Type B pancreatic cell (in vitro differentiated cells): Measurements from ENCODE around the gene RBM38. TPM values are rescaled to one million over a fixed set of nuclear protein-coding genes. Genes with fewer than 3 reads are reported as not detected.

Experiments
- DNase-seq: peaks from one replicate; pipeline ENCODE4 v3.0.0; 2021; ENCODE audit warnings: mixed read lengths; ENCODE audit not compliant: unreplicated experiment; ENCODE audit errors: extremely low spot score
- H3K27ac Mint-ChIP-seq: 2 replicates; pipeline ENCODE4 v1.8.0; 2021; ENCODE audit warnings: mild to moderate bottlenecking, mixed read lengths
- H3K27me3 Mint-ChIP-seq: 2 replicates; pipeline ENCODE4 v1.8.0; 2021; ENCODE audit warnings: mixed read lengths
- H3K36me3 Mint-ChIP-seq: 2 replicates; pipeline ENCODE4 v1.8.0; 2021; ENCODE audit warnings: mixed read lengths
- H3K4me1 Mint-ChIP-seq: one replicate; pipeline ENCODE4 v1.8.0; 2021; ENCODE audit warnings: mixed read lengths; ENCODE audit not compliant: unreplicated experiment
- H3K4me3 Mint-ChIP-seq: 2 replicates; pipeline ENCODE4 v1.8.0; 2021; ENCODE audit warnings: mild to moderate bottlenecking, mixed read lengths
- H3K9me3 Mint-ChIP-seq: 2 replicates; pipeline ENCODE4 v1.8.0; 2021; ENCODE audit warnings: mixed read lengths
- total RNA-seq: library from RNA; stranded (reverse); gene quantifications from 2 replicates; pipeline ENCODE4 v1.2.1, GENCODE V29; 2021; ENCODE audit warnings: low replicate concordance
- TF ChIP-seq, protein P1 (sequence below): fragments of 200-600 bp; sonication (generic); conservative IDR thresholded peaks from 2 replicates; pipeline ENCODE4 v1.5.0; 2021; ENCODE audit warnings: antibody characterized with exemption, mild to moderate bottlenecking

Gene RBM38
- total RNA-seq, 1 donor from 2014 or later: 26.5 TPM

DNA sequence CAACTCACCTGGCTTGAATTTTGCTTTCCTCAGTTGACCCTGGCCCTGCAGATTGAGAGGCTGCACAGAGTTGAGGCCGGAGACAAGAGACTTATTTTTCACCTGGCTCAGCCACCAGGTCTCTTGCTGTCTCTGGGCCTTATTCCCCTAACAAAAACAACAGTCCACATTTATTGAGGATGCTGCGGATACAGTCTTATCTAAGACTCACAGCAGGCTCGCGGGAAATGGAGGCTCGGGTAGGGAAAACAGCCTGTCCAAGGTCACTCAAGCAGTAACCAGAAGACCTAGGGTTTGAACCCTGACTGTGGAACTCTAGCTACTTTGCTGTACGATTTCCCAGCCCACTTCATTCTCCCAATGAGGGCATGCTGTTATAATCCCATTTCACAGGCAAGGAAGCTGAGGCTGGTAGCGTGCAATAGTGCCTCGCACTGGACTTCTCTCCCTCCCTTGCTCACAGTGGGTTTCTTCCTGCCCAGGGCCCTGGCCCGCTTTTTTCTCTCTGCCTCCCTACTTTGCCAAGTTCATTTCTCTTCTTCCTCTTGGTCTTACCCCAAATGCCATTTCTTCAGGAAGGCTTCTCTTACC is 57.7 kb downstream of the RBM38 start:
- TF ChIP-seq, protein P1, sequence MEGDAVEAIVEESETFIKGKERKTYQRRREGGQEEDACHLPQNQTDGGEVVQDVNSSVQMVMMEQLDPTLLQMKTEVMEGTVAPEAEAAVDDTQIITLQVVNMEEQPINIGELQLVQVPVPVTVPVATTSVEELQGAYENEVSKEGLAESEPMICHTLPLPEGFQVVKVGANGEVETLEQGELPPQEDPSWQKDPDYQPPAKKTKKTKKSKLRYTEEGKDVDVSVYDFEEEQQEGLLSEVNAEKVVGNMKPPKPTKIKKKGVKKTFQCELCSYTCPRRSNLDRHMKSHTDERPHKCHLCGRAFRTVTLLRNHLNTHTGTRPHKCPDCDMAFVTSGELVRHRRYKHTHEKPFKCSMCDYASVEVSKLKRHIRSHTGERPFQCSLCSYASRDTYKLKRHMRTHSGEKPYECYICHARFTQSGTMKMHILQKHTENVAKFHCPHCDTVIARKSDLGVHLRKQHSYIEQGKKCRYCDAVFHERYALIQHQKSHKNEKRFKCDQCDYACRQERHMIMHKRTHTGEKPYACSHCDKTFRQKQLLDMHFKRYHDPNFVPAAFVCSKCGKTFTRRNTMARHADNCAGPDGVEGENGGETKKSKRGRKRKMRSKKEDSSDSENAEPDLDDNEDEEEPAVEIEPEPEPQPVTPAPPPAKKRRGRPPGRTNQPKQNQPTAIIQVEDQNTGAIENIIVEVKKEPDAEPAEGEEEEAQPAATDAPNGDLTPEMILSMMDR: no peak
- Mint-ChIP-seq H3K9me3 (no peaks in the 10 kb centered on the region), H3K4me1 (peaks cover 11% of the 10 kb centered on the region), H3K27ac (no peak overlapping the region), H3K36me3 (no peaks in the 10 kb centered on the region), H3K4me3 (no peak overlapping the region), H3K27me3 (peaks cover 26% of the 10 kb centered on the region)
- DNase-seq: no peak

DNA sequence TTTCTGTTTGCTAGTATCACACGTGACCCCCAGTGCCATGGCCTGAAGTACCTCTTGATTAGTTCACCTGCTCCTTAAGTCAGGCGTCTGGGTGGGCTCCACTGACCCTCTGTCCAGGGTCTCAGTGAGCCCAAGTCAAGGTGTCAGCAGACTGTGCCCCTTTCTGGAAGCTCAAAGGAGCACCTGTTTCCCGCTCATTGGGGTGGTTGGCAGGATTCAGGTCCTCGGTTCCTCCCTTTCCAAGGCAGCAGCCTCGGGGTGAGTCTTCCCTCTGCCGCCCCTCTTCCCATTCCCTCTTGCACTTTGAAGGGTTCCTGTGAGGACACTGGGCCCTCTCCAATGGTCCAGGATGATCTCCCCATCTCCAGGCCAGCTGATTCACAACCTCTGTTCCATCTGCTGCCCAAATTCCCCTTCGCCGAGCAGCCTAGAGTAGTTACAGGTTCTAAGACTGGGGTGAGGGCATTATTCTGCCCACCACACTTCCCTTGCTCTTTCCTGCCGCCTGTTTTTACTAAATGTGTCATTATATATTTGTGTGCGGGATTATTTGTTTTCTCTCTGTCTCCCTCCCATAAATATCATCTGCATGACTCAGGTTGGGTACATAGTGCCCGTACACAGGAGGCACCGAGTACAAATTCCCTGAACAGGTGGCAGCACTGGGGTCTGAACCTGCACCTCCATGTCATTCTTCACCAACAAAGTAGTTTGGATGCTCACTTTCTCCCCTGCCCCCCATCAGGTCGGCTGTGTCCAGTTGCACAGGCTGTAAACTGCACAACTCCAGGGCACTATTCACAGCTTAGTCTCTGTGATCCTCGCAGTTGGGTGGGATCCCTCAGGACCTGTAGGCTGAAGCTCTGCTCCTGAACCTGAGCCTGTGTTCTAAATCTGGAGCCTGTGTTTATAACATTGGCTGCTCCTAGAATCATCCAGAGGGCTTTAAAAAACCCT is 58.5 kb downstream of the RBM38 start:
- no peaks in the 10 kb centered on the region for H3K36me3 Mint-ChIP-seq
- peaks cover 30% of the 10 kb centered on the region for H3K27me3 Mint-ChIP-seq
- no peak for DNase-seq
- H3K4me1 Mint-ChIP-seq: peaks cover 11% of the 10 kb centered on the region
- TF ChIP-seq, protein P1: no peak
- H3K27ac Mint-ChIP-seq: no peak overlapping the region
- H3K4me3 Mint-ChIP-seq: no peak overlapping the region
- H3K9me3 Mint-ChIP-seq: no peaks in the 10 kb centered on the region

GRCh38 chr20:57450419-57450818 is 59.2 kb downstream of the RBM38 start:
- Mint-ChIP-seq H3K4me1 (peaks cover 7% of the 10 kb centered on the region), H3K36me3 (no peaks in the 10 kb centered on the region), H3K4me3 (no peak overlapping the region), H3K27ac (no peak overlapping the region), H3K27me3 (peaks cover 30% of the 10 kb centered on the region), H3K9me3 (no peaks in the 10 kb centered on the region)
- no peak for DNase-seq
- TF ChIP-seq, protein P1: no peak

DNA sequence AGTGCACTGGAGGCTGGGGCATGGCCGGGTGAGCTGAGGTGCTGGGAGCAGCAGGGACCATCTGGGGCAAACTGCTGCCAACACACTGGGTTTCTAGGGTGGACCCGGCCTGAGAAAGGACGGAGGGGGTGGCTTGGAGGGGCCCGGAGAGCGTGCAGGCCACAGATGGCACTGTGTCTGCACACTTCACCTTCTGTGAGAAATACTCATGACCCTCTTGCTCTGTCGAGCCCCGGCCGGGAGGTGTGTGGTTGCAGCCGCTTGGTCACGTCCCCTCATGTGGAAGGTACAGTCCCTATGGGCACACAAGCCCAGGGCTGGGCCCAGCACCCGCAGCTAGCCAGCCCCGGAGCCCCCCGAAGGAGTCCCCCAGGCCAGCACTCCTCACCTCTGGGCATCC is 59.7 kb downstream of the RBM38 start:
- Mint-ChIP-seq H3K36me3 (no peaks in the 10 kb centered on the region), H3K9me3 (no peaks in the 10 kb centered on the region), H3K27ac (no peak overlapping the region), H3K27me3 (peaks cover 28% of the 10 kb centered on the region), H3K4me3 (no peak overlapping the region), H3K4me1 (peaks cover 5% of the 10 kb centered on the region)
- TF ChIP-seq, protein P1: no peak
- no peak for DNase-seq

- Mint-ChIP-seq H3K36me3 (no peaks in the 10 kb centered on the region), H3K4me1 (peaks cover 5% of the 10 kb centered on the region), H3K27me3 (peaks cover 24% of the 10 kb centered on the region), H3K27ac (no peak overlapping the region), H3K9me3 (no peaks in the 10 kb centered on the region), H3K4me3 (no peak overlapping the region)
- TF ChIP-seq, protein P1: no peak
- no peak for DNase-seq
These were observed 60.2 kb downstream of the RBM38 start for GRCh38 chr20:57451431-57451794.
